Activated B cell treated with CpG ODN at 0.5 μM for 24 hours (primary cell): ENCODE results near the gene GADD45G. TPM values are rescaled to one million over a fixed set of nuclear protein-coding genes. Genes with fewer than 3 reads are reported as not detected.

Experiments used
- ATAC-seq: fragments of 200-7000 bp; cut with Tn5 transposase; one replicate; pipeline ENCODE4 v1.10.0; 2021; ENCODE audit warnings: low read depth, mild to moderate bottlenecking, moderate library complexity
- CTCF ChIA-PET: fragments of 350-600 bp; sonication (Branson Sonifier 250); formaldehyde crosslinking; loops from one replicate; lab custom pipeline; 2021; ENCODE audit warnings: antibody characterized with exemption; lab: Charles Lee
- POLR2A ChIA-PET: fragments of 350-600 bp; sonication (Branson Sonifier 250); formaldehyde crosslinking; loops from one replicate; lab custom pipeline; 2021; ENCODE audit warnings: antibody characterized with exemption; lab: Charles Lee
- DNase-seq: peaks from one replicate; pipeline ENCODE4 v3.0.0; 2022
- H3K27ac Mint-ChIP-seq: one replicate; pipeline ENCODE4 v1.8.0; 2020; ENCODE audit warnings: mixed read lengths
- H3K27me3 Mint-ChIP-seq: one replicate; pipeline ENCODE4 v1.8.0; 2021; ENCODE audit warnings: mixed read lengths
- H3K36me3 Mint-ChIP-seq: one replicate; pipeline ENCODE4 v1.8.0; 2021; ENCODE audit warnings: low read depth, mixed read lengths
- H3K4me1 Mint-ChIP-seq: one replicate; pipeline ENCODE4 v1.8.0; 2021; ENCODE audit warnings: mixed read lengths
- H3K4me3 Mint-ChIP-seq: one replicate; pipeline ENCODE4 v1.8.0; 2020; ENCODE audit warnings: mild to moderate bottlenecking, mixed read lengths
- H3K9me3 Mint-ChIP-seq: one replicate; pipeline ENCODE4 v1.8.0; 2020; ENCODE audit warnings: mixed read lengths
- intact Hi-C: fragments of 100-400 bp; cut with micrococcal nuclease; formaldehyde crosslinking; loops from one replicate; pipeline ENCODE4 v1.15.1; 2024
- total RNA-seq: library from RNA; stranded (reverse); gene quantifications from 2 replicates; pipeline ENCODE4 v1.2.3, GENCODE V29; 2022
- TF ChIP-seq, protein P1 (sequence below): fragments of 200-600 bp; IDR thresholded peaks from one replicate; pipeline ENCODE4 v1.8.0; 2022; ENCODE audit warnings: antibody characterized with exemption, mild to moderate bottlenecking

The GADD45G gene
- total RNA-seq, 1 donor from 2014 or later: 7.6 TPM

DNA sequence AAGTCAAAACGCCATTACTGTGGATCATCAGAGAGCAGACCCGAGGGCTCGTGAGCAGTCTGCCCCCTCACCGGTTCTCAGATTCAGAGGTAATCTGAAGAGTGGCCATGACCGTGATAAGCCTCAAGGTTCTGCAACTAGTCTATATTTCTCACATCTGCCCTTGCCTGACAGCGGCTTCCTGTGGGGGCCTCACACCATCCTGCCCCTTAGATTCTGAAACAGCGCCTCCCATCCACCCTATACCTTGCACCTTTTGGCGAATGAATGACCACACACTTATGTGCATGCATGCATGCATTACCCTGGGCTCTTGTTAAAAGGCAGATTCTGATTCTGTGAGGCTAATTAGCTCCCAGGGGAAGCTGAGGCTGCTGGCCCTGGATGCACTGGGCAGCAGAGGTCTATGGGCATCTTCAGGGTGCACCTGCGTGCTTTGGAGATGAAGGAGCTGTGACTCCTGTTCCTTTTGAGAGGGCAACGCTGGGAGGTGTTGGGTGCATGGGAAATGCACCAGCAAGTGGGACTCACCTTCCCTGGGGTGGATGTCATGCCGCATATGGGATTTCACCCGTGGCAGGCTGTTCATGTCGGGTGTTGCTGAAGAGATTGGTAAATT, 7.8 kb upstream of the GADD45G start:
- H3K27ac Mint-ChIP-seq: no peak overlapping the region
- intact Hi-C loops: no loop called here
- TF ChIP-seq, protein P1, sequence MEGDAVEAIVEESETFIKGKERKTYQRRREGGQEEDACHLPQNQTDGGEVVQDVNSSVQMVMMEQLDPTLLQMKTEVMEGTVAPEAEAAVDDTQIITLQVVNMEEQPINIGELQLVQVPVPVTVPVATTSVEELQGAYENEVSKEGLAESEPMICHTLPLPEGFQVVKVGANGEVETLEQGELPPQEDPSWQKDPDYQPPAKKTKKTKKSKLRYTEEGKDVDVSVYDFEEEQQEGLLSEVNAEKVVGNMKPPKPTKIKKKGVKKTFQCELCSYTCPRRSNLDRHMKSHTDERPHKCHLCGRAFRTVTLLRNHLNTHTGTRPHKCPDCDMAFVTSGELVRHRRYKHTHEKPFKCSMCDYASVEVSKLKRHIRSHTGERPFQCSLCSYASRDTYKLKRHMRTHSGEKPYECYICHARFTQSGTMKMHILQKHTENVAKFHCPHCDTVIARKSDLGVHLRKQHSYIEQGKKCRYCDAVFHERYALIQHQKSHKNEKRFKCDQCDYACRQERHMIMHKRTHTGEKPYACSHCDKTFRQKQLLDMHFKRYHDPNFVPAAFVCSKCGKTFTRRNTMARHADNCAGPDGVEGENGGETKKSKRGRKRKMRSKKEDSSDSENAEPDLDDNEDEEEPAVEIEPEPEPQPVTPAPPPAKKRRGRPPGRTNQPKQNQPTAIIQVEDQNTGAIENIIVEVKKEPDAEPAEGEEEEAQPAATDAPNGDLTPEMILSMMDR: no peak
- no peaks in the 10 kb centered on the region for H3K9me3 Mint-ChIP-seq
- no peaks in the 10 kb centered on the region for H3K4me1 Mint-ChIP-seq
- CTCF ChIA-PET: interaction anchor here (1.1 to 9.7 kb wide), 8 partner anchors 20 to 546 kb away, joined by 3 to 78 read pairs (median 16); no protein-coding TSS in a partner anchor
- DNase-seq (no peak), ATAC-seq (no peak)
- POLR2A ChIA-PET: no interaction called here
- no peak overlapping the region for H3K4me3 Mint-ChIP-seq
- H3K36me3 Mint-ChIP-seq: no peaks in the 10 kb centered on the region
- peaks cover 10% of the 10 kb centered on the region for H3K27me3 Mint-ChIP-seq

- peak; percentile 43 for ATAC-seq
- Mint-ChIP-seq H3K4me1 (no peaks in the 10 kb centered on the region), H3K27me3 (peaks cover 8% of the 10 kb centered on the region), H3K36me3 (no peaks in the 10 kb centered on the region), H3K9me3 (no peaks in the 10 kb centered on the region), H3K4me3 (no peak overlapping the region), H3K27ac (no peak overlapping the region)
- intact Hi-C loops: loop anchor here (1.0 kb wide), 2 partner anchors 504 to 621 kb away; no protein-coding TSS in a partner anchor
- POLR2A ChIA-PET: interaction anchor here (0.7 kb wide), 1 partner anchor 504 kb away, joined by 3 read pairs; no protein-coding TSS in a partner anchor
- CTCF ChIA-PET: interaction anchor here (0.6 to 9.7 kb wide), 29 partner anchors 14 to 1317 kb away, joined by 3 to 78 read pairs (median 3); no protein-coding TSS in a partner anchor
- DNase-seq: no peak
- TF ChIP-seq, protein P1: peak; percentile 23
Measured at GRCh38 chr9:89597711-89598362, 7.0 kb upstream of the GADD45G start.

- H3K27ac Mint-ChIP-seq: no peak overlapping the region
Measured at GRCh38 chr9:89598363-89598713, 6.5 kb upstream of the GADD45G start.

GRCh38 chr9:89598926-89599325, 5.9 kb upstream of the GADD45G start:
- CTCF ChIA-PET: interaction anchor here (0.7 to 9.7 kb wide), 21 partner anchors 15 to 1236 kb away, joined by 3 to 166 read pairs (median 4); no protein-coding TSS in a partner anchor
- intact Hi-C loops: loop anchor here (1.0 kb wide), 2 partner anchors 503 to 620 kb away; no protein-coding TSS in a partner anchor
- Mint-ChIP-seq H3K27me3 (peaks cover 6% of the 10 kb centered on the region), H3K4me3 (no peak overlapping the region), H3K9me3 (no peaks in the 10 kb centered on the region), H3K4me1 (peaks cover 11% of the 10 kb centered on the region), H3K36me3 (no peaks in the 10 kb centered on the region), H3K27ac (no peak overlapping the region)
- ATAC-seq: no peak
- TF ChIP-seq, protein P1: no peak
- POLR2A ChIA-PET: no interaction called here
- no peak for DNase-seq

More at GRCh38 chr9:89598363-89598713, 6.5 kb upstream of the GADD45G start:
- TF ChIP-seq, protein P1: no peak
- Mint-ChIP-seq H3K36me3 (no peaks in the 10 kb centered on the region), H3K4me1 (peaks cover 5% of the 10 kb centered on the region), H3K4me3 (no peak overlapping the region), H3K9me3 (no peaks in the 10 kb centered on the region), H3K27me3 (peaks cover 8% of the 10 kb centered on the region)
- intact Hi-C loops: loop anchor here (1.0 kb wide), 2 partner anchors 504 to 621 kb away; no protein-coding TSS in a partner anchor
- DNase-seq (no peak), ATAC-seq (no peak)
- ChIA-PET POLR2A (interaction anchor here (0.7 kb wide), 1 partner anchor 504 kb away, joined by 3 read pairs; no protein-coding TSS in a partner anchor), CTCF (interaction anchor here (0.7 to 9.7 kb wide), 28 partner anchors 14 to 1317 kb away, joined by 3 to 78 read pairs (median 4); no protein-coding TSS in a partner anchor)

DNA sequence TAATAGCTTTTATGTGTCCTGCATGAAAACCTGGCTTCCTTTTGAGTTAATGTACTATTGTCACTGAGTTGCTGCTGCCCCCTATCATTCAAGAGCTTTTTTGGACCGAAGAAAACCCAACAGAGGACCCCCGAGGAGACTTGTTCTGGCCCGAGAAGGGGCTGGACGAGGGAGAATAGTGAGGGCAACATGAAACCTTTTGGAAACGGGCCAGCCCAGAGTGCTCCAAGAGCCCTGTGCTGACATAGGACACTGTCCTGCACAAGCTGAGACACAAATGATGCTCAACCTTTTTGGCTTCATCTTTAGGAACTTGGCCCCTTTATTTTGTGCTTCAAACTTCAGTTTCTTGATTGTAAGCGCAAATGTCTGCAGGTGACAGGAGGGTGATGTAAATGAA, 4.0 kb upstream of the GADD45G start:
- Mint-ChIP-seq H3K4me3 (no peak overlapping the region), H3K27me3 (peaks cover 6% of the 10 kb centered on the region), H3K27ac (no peak overlapping the region), H3K9me3 (no peaks in the 10 kb centered on the region), H3K36me3 (no peaks in the 10 kb centered on the region), H3K4me1 (peaks cover 23% of the 10 kb centered on the region)
- no peak for DNase-seq
- TF ChIP-seq, protein P1: no peak
- ChIA-PET CTCF (interaction anchor here (0.8 to 9.7 kb wide), 4 partner anchors 323 to 636 kb away, joined by 3 to 166 read pairs (median 40); no protein-coding TSS in a partner anchor), POLR2A (no interaction called here)
- intact Hi-C loops: loop anchor here (5.0 to 10.0 kb wide), 2 partner anchors 1156 to 1264 kb away; no protein-coding TSS in a partner anchor
- no peak for ATAC-seq
